NCI-H2029 (cell line): ENCODE results near the gene TIMM22.
"Not testable (repeated sequence)": the region's sequence is repeated elsewhere in the genome, so short reads cannot be mapped to it uniquely, and the experiment has no call there.

ENCODE experiments used
- DNase-seq: peaks from one replicate; lab custom pipeline; 2025; lab: John Stamatoyannopoulos, UW

TIMM22 gene

GRCh38 chr17:973053-973452 lies 23.9 kb upstream of the TIMM22 start:
- no peak for DNase-seq

GRCh38 chr17:974778-975177 lies 22.2 kb upstream of the TIMM22 start:
- DNase-seq = not testable (repeated sequence)

GRCh38 chr17:975371-975915 lies 21.5 kb upstream of the TIMM22 start:
- no peak for DNase-seq

GRCh38 chr17:976312-976711 lies 20.6 kb upstream of the TIMM22 start:
- no peak for DNase-seq

- no peak for DNase-seq
Observed at GRCh38 chr17:977166-977565, 19.8 kb upstream of the TIMM22 start.

- DNase-seq = no peak
Observed at GRCh38 chr17:978103-979093, 18.5 kb upstream of the TIMM22 start.

- DNase-seq = no peak
Observed at GRCh38 chr17:979212-979538, 17.8 kb upstream of the TIMM22 start.

- no peak for DNase-seq
Observed at GRCh38 chr17:979539-980405, 17.2 kb upstream of the TIMM22 start, which contains the start of gene NXN. NXN (minus strand) TSS chr17:979776.

GRCh38 chr17:980406-981291 lies 16.3 kb upstream of the TIMM22 start:
- DNase-seq = peak; percentile 62

GRCh38 chr17:981292-981658 lies 15.7 kb upstream of the TIMM22 start:
- no peak for DNase-seq

GRCh38 chr17:983921-984320 lies 13.0 kb upstream of the TIMM22 start:
- DNase-seq = no peak

- no peak for DNase-seq
Observed at GRCh38 chr17:986322-986929, 10.5 kb upstream of the TIMM22 start.

- no peak for DNase-seq
Observed at GRCh38 chr17:987931-988330, 9.0 kb upstream of the TIMM22 start.

- no peak for DNase-seq
Observed at GRCh38 chr17:988561-988960, 8.4 kb upstream of the TIMM22 start.

- DNase-seq = no peak
Observed at GRCh38 chr17:992933-993332, 4.0 kb upstream of the TIMM22 start.

GRCh38 chr17:995324-995723 lies 1.6 kb upstream of the TIMM22 start:
- not testable (repeated sequence) for DNase-seq

GRCh38 chr17:998111-998510 lies 1.2 kb downstream of the TIMM22 start:
- DNase-seq = no peak

GRCh38 chr17:1000597-1001461 lies 3.9 kb downstream of the TIMM22 start:
- peak; percentile 35 for DNase-seq

GRCh38 chr17:1001640-1002411 lies 4.9 kb downstream of the TIMM22 start:
- DNase-seq = no peak

- DNase-seq = no peak
Observed at GRCh38 chr17:1002412-1002753, 5.5 kb downstream of the TIMM22 start.
